IMR-90 (cell line): ENCODE results near the gene SIGLEC9.

Experiments used
- BHLHE40 ChIP-seq: fragments of 150-350 bp; IDR thresholded peaks from 2 replicates; pipeline ENCODE4 v1.6.1; 2016; ENCODE audit warnings: mild to moderate bottlenecking, low read depth, low read length
- CHD1 ChIP-seq: IDR thresholded peaks from 2 replicates; pipeline ENCODE4 v1.6.1; 2012; ENCODE audit warnings: low read depth, low read length, improper control_type of control experiment
- CTCF ChIP-seq: conservative IDR thresholded peaks from 2 replicates; pipeline ENCODE4 v1.5.1; 2012; ENCODE audit warnings: mild to moderate bottlenecking, low read depth, low read length, improper control_type of control experiment
- FOS ChIP-seq: fragments of 150-350 bp; IDR thresholded peaks from 2 replicates; pipeline ENCODE4 v1.6.1; 2016; ENCODE audit warnings: low read depth, low read length
- MAFK ChIP-seq: IDR thresholded peaks from 2 replicates; pipeline ENCODE4 v1.6.1; 2012; ENCODE audit warnings: low read depth, low read length, improper control_type of control experiment
- MAZ ChIP-seq: IDR thresholded peaks from 2 replicates; pipeline ENCODE4 v1.6.1; 2012; ENCODE audit warnings: low read depth, mild to moderate bottlenecking, low read length, improper control_type of control experiment, moderate library complexity, borderline replicate concordance
- MXI1 ChIP-seq: IDR thresholded peaks from 2 replicates; pipeline ENCODE4 v1.6.1; 2012; ENCODE audit warnings: low read depth, mild to moderate bottlenecking, low read length, moderate library complexity, borderline replicate concordance
- NFE2L2 ChIP-seq: fragments of 150-350 bp; IDR thresholded peaks from 2 replicates; pipeline ENCODE4 v1.6.1; 2016; ENCODE audit warnings: low read depth, mild to moderate bottlenecking, low read length
- POLR2A ChIP-seq: IDR thresholded peaks from 2 replicates; pipeline ENCODE4 v1.6.1; 2012; ENCODE audit warnings: mild to moderate bottlenecking, low read depth, low read length
- RAD21 ChIP-seq: IDR thresholded peaks from 2 replicates; pipeline ENCODE4 v1.6.1; 2012; ENCODE audit warnings: low read length, improper control_type of control experiment
- RCOR1 ChIP-seq: IDR thresholded peaks from 2 replicates; pipeline ENCODE4 v1.6.1; 2012; ENCODE audit warnings: mild to moderate bottlenecking, low read length, improper control_type of control experiment; ENCODE audit not compliant: insufficient replicate concordance
- RFX5 ChIP-seq: IDR thresholded peaks from 2 replicates; pipeline ENCODE4 v1.8.0; 2012; ENCODE audit warnings: low read depth, mild to moderate bottlenecking, low read length, moderate library complexity
- SMC3 ChIP-seq: fragments of 150-350 bp; IDR thresholded peaks from 2 replicates; pipeline ENCODE4 v1.6.1; 2016; ENCODE audit warnings: low read depth, mild to moderate bottlenecking, antibody characterized with exemption, low read length, moderate library complexity
- TF ChIP-seq, protein P1 (sequence below): fragments of 150-350 bp; IDR thresholded peaks from 2 replicates; pipeline ENCODE4 v1.6.1; 2017; ENCODE audit warnings: mild to moderate bottlenecking, antibody characterized with exemption, low read length, low read depth

DNA sequence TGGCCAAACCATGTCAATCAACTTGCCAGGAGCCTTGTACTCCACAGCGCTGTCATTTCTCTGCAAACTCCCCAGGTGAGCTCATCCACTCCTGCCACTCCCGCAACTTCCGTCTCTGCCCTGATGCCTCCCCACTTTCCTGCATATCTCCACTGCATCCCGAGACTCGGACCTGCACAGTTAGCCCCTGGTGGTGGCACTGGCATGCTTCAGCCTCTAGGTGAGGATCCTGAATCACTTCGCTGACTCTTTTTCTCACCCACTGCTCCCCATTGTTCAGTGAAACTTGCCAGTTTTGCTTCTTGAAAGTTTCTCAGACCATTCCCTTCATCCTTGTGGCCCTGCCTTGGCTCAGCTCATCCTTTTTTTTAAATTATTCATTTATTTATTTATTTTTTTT lies 13.1 kb upstream of the SIGLEC9 start:
- TF ChIP-seq, protein P1, sequence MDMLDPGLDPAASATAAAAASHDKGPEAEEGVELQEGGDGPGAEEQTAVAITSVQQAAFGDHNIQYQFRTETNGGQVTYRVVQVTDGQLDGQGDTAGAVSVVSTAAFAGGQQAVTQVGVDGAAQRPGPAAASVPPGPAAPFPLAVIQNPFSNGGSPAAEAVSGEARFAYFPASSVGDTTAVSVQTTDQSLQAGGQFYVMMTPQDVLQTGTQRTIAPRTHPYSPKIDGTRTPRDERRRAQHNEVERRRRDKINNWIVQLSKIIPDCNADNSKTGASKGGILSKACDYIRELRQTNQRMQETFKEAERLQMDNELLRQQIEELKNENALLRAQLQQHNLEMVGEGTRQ, result no peak
- TF ChIP-seq CTCF, result no peak
- TF ChIP-seq BHLHE40, result no peak
- TF ChIP-seq RAD21, result no peak
- TF ChIP-seq NFE2L2, result no peak
- TF ChIP-seq POLR2A, result no peak
- TF ChIP-seq RCOR1, result no peak
- no peak for TF ChIP-seq RFX5
- no peak for TF ChIP-seq MAZ
- no peak for TF ChIP-seq FOS
- no peak for TF ChIP-seq CHD1
- no peak for TF ChIP-seq MXI1
- TF ChIP-seq MAFK, result no peak
- TF ChIP-seq SMC3, result no peak
